Naive thymus-derived CD4-positive, alpha-beta T cell (primary cell): ENCODE results near the gene C6. TPM values are rescaled to one million over a fixed set of nuclear protein-coding genes. Genes with fewer than 3 reads are reported as not detected.

Experiments used
- ATAC-seq: fragments of 150-1000 bp; cut with Tn5 transposase; 2 replicates; pipeline ENCODE4 v1.10.0; 2021; ENCODE audit warnings: mild to moderate bottlenecking, moderate library complexity
- CTCF ChIA-PET: fragments of 350-600 bp; sonication (Branson Sonifier 250); formaldehyde crosslinking; loops from one replicate; lab custom pipeline; 2021; ENCODE audit warnings: antibody characterized with exemption; lab: Charles Lee
- POLR2A ChIA-PET: fragments of 350-600 bp; sonication (Branson Sonifier 250); formaldehyde crosslinking; loops from one replicate; lab custom pipeline; 2021; ENCODE audit warnings: antibody characterized with exemption, inconsistent platforms; lab: Charles Lee
- DNase-seq, 9 donors: peaks; one replicate each; pipeline versions ENCODE4 v3.0.0 to v3.0.0-alpha.2; 2020 to 2022; ENCODE audit warnings: mixed read lengths in 1 of 9
- H3K27ac ChIP-seq: one replicate; pipeline ENCODE4 v1.7.0; 2013; ENCODE audit warnings: mild to moderate bottlenecking, low read depth, low read length, moderate library complexity
- H3K27me3 ChIP-seq, 2 donors: one replicate each; pipeline ENCODE4 v1.7.0; 2013; ENCODE audit warnings: low read length in 2 of 2, mild to moderate bottlenecking in 2 of 2, moderate library complexity in 2 of 2; ENCODE audit not compliant: control insufficient read depth in 2 of 2, insufficient read depth in 2 of 2
- H3K36me3 ChIP-seq, 3 experiments: 1 replicate in 2 of 3; 2 replicates in 1 of 3; pipeline ENCODE4 v1.7.0; 2013; ENCODE audit warnings: low read length in 3 of 3, mild to moderate bottlenecking in 3 of 3, moderate library complexity in 1 of 3; ENCODE audit not compliant: insufficient read depth in 3 of 3, control insufficient read depth in 2 of 3
- H3K4me1 ChIP-seq, 2 donors: one replicate each; pipeline ENCODE4 v1.7.0; 2013; ENCODE audit warnings: low read length in 2 of 2, mild to moderate bottlenecking in 2 of 2, moderate library complexity in 1 of 2; ENCODE audit not compliant: control insufficient read depth in 2 of 2, insufficient read depth in 2 of 2
- H3K4me3 ChIP-seq: 2 replicates; pipeline ENCODE4 v1.7.0; 2013; ENCODE audit warnings: mild to moderate bottlenecking, low read length
- H3K9me3 ChIP-seq, 3 experiments: 1 replicate in 2 of 3; 2 replicates in 1 of 3; pipeline ENCODE4 v1.7.0; 2013; ENCODE audit warnings: low read length in 3 of 3; ENCODE audit not compliant: control insufficient read depth in 2 of 3
- H3K27ac Mint-ChIP-seq, 9 donors: one replicate each; pipeline ENCODE4 v1.8.0; 2020 to 2022; ENCODE audit warnings: mixed read lengths in 9 of 9, mild to moderate bottlenecking in 8 of 9, moderate library complexity in 5 of 9, inconsistent platforms in 2 of 9
- H3K27me3 Mint-ChIP-seq, 5 donors: one replicate each; pipeline ENCODE4 v1.8.0; 2021 to 2022; ENCODE audit warnings: mixed read lengths in 5 of 5, mild to moderate bottlenecking in 1 of 5
- H3K36me3 Mint-ChIP-seq, 5 donors: one replicate each; pipeline ENCODE4 v1.8.0; 2020 to 2022; ENCODE audit warnings: mixed read lengths in 5 of 5, mild to moderate bottlenecking in 3 of 5, inconsistent platforms in 1 of 5
- H3K4me1 Mint-ChIP-seq, 7 donors: one replicate each; pipeline ENCODE4 v1.8.0; 2020 to 2022; ENCODE audit warnings: mixed read lengths in 7 of 7, mild to moderate bottlenecking in 3 of 7, inconsistent platforms in 1 of 7
- H3K4me3 Mint-ChIP-seq, 10 donors: one replicate each; pipeline ENCODE4 v1.8.0; 2020 to 2022; ENCODE audit warnings: mild to moderate bottlenecking in 10 of 10, mixed read lengths in 10 of 10, moderate library complexity in 6 of 10, inconsistent platforms in 2 of 10
- H3K9me3 Mint-ChIP-seq, 11 donors: one replicate each; pipeline ENCODE4 v1.8.0; 2020 to 2022; ENCODE audit warnings: mixed read lengths in 11 of 11, mild to moderate bottlenecking in 4 of 11, inconsistent platforms in 1 of 11, moderate library complexity in 1 of 11
- intact Hi-C, 2 donors: fragments of 100-400 bp; cut with micrococcal nuclease; formaldehyde crosslinking; loops; one replicate each; pipeline ENCODE4 v1.15.1; 2023
- polyA plus RNA-seq, 2 donors: library from polyadenylated mRNA; unstranded; fragments of 300-500 nt; fragmentation: Illumina TruSeq; gene quantifications; one replicate each; pipeline ENCODE4 v1.2.3, GENCODE V29; 2021
- total RNA-seq, 6 experiments: library from RNA in 5 of 6; stranded (reverse) in 5 of 6; gene quantifications; 1 replicate in 5 of 6; 2 replicates in 1 of 6; pipeline ENCODE4 v1.2.3 and lab custom pipeline; 2021 to 2026

Gene C6
- total and polyA plus RNA-seq, 7 experiments from 2014 or later = not detected

GRCh38 chr5:41143131-41143901, 70.0 kb downstream of the C6 start:
- Histone ChIP-seq H3K27me3 (no peaks in the 10 kb centered on the region), H3K9me3 (no peaks in the 10 kb centered on the region), H3K4me3 (no peak overlapping the region), H3K36me3 (no peaks in the 10 kb centered on the region), H3K4me1 (no peaks in the 10 kb centered on the region), H3K27ac (no peak overlapping the region)
- intact Hi-C loops = no loop called here
- ChIA-PET CTCF (no interaction called here), POLR2A (no interaction called here)
- ATAC-seq (no peak), DNase-seq (no peak)
- H3K4me3 Mint-ChIP-seq = no peak overlapping the region
- H3K36me3 Mint-ChIP-seq = no peaks in the 10 kb centered on the region
- H3K27ac Mint-ChIP-seq = no peak overlapping the region
- H3K27me3 Mint-ChIP-seq = peaks cover 0 to 7% (median 0%) of the 10 kb centered on the region in 5 donors
- H3K9me3 Mint-ChIP-seq = peaks cover 0 to 16% (median 4%) of the 10 kb centered on the region in 11 donors
- no peaks in the 10 kb centered on the region for H3K4me1 Mint-ChIP-seq

- Mint-ChIP-seq H3K4me3 (no peak overlapping the region), H3K27me3 (peaks cover 0 to 4% (median 0%) of the 10 kb centered on the region in 5 donors), H3K4me1 (no peaks in the 10 kb centered on the region), H3K9me3 (peaks cover 0 to 6% (median 0%) of the 10 kb centered on the region in 11 donors), H3K36me3 (no peaks in the 10 kb centered on the region), H3K27ac (no peak overlapping the region)
- Histone ChIP-seq H3K9me3 (no peaks in the 10 kb centered on the region), H3K27me3 (no peaks in the 10 kb centered on the region), H3K4me1 (no peaks in the 10 kb centered on the region), H3K4me3 (no peak overlapping the region), H3K36me3 (no peaks in the 10 kb centered on the region), H3K27ac (no peak overlapping the region)
- ChIA-PET CTCF (no interaction called here), POLR2A (no interaction called here)
- DNase-seq (no peak), ATAC-seq (no peak)
- intact Hi-C loops = no loop called here
Observed at GRCh38 chr5:41127967-41128690, 85.2 kb downstream of the C6 start.

- POLR2A ChIA-PET = no interaction called here
- H3K27ac ChIP-seq = no peak overlapping the region
- peaks cover 0 to 4% (median 0%) of the 10 kb centered on the region in 5 donors for H3K27me3 Mint-ChIP-seq
- no peak for ATAC-seq
- H3K9me3 ChIP-seq = no peaks in the 10 kb centered on the region
- peaks cover 0 to 6% (median 3%) of the 10 kb centered on the region in 11 donors for H3K9me3 Mint-ChIP-seq
- no peaks in the 10 kb centered on the region for H3K36me3 ChIP-seq
- H3K4me1 ChIP-seq = no peaks in the 10 kb centered on the region
- H3K4me3 Mint-ChIP-seq = no peak overlapping the region
- DNase-seq = no peak
- H3K4me1 Mint-ChIP-seq = no peaks in the 10 kb centered on the region
- no peaks in the 10 kb centered on the region for H3K36me3 Mint-ChIP-seq
- intact Hi-C loops = no loop called here
- H3K27ac Mint-ChIP-seq = no peak overlapping the region
- CTCF ChIA-PET = no interaction called here
- H3K27me3 ChIP-seq = no peaks in the 10 kb centered on the region
- no peak overlapping the region for H3K4me3 ChIP-seq
Observed at GRCh38 chr5:41122459-41122858, 90.9 kb downstream of the C6 start.

GRCh38 chr5:41120600-41120999, 92.7 kb downstream of the C6 start:
- ATAC-seq = no peak
- intact Hi-C loops = no loop called here

GRCh38 chr5:41118177-41118576, 95.2 kb downstream of the C6 start:
- H3K9me3 Mint-ChIP-seq = peaks cover 0 to 10% (median 3%) of the 10 kb centered on the region in 11 donors
- ATAC-seq (no peak), DNase-seq (no peak)
- intact Hi-C loops = no loop called here
- H3K27ac ChIP-seq = no peak overlapping the region
- H3K27me3 ChIP-seq = no peaks in the 10 kb centered on the region
- H3K36me3 Mint-ChIP-seq = peaks cover 0 to 3% (median 0%) of the 10 kb centered on the region in 5 donors
- POLR2A ChIA-PET = no interaction called here
- H3K36me3 ChIP-seq = no peaks in the 10 kb centered on the region
- no peaks in the 10 kb centered on the region for H3K4me1 ChIP-seq
- no peaks in the 10 kb centered on the region for H3K9me3 ChIP-seq
- H3K4me3 Mint-ChIP-seq = no peak overlapping the region
- H3K4me3 ChIP-seq = no peak overlapping the region
- no peaks in the 10 kb centered on the region for H3K27me3 Mint-ChIP-seq
- no peaks in the 10 kb centered on the region for H3K4me1 Mint-ChIP-seq
- H3K27ac Mint-ChIP-seq = no peak overlapping the region
- CTCF ChIA-PET = no interaction called here

More at GRCh38 chr5:41120600-41120999, 92.7 kb downstream of the C6 start:
- ChIA-PET POLR2A (no interaction called here), CTCF (no interaction called here)
- H3K4me3 ChIP-seq = no peak overlapping the region
- Mint-ChIP-seq H3K27me3 (peaks cover 0 to 4% (median 0%) of the 10 kb centered on the region in 5 donors), H3K4me3 (no peak overlapping the region), H3K9me3 (peaks cover 0 to 10% (median 3%) of the 10 kb centered on the region in 11 donors), H3K4me1 (no peaks in the 10 kb centered on the region), H3K36me3 (peaks cover 0 to 3% (median 0%) of the 10 kb centered on the region in 5 donors), H3K27ac (no peak overlapping the region)
- no peak for DNase-seq
- H3K4me1 ChIP-seq = no peaks in the 10 kb centered on the region
- no peaks in the 10 kb centered on the region for H3K36me3 ChIP-seq
- H3K27ac ChIP-seq = no peak overlapping the region
- H3K9me3 ChIP-seq = no peaks in the 10 kb centered on the region
- no peaks in the 10 kb centered on the region for H3K27me3 ChIP-seq

GRCh38 chr5:41115281-41115680, 98.1 kb downstream of the C6 start:
- Mint-ChIP-seq H3K36me3 (peaks cover 0 to 3% (median 0%) of the 10 kb centered on the region in 5 donors), H3K9me3 (peaks cover 0 to 5% (median 0%) of the 10 kb centered on the region in 11 donors), H3K4me1 (no peaks in the 10 kb centered on the region), H3K27ac (no peak overlapping the region), H3K4me3 (no peak overlapping the region), H3K27me3 (no peaks in the 10 kb centered on the region)
- Histone ChIP-seq H3K4me3 (no peak overlapping the region), H3K4me1 (no peaks in the 10 kb centered on the region), H3K36me3 (no peaks in the 10 kb centered on the region), H3K9me3 (no peaks in the 10 kb centered on the region), H3K27me3 (no peaks in the 10 kb centered on the region), H3K27ac (no peak overlapping the region)
- CTCF ChIA-PET = interaction anchor here (0.6 to 0.7 kb wide), 2 partner anchors 137 to 371 kb away, joined by 4 to 5 read pairs; no protein-coding TSS in a partner anchor
- no peak for ATAC-seq
- POLR2A ChIA-PET = no interaction called here
- intact Hi-C loops = no loop called here
- no peak for DNase-seq
